Tibial nerve (tissue), 4 donors: ENCODE results near the gene SPG11. TPM values are rescaled to one million over a fixed set of nuclear protein-coding genes. Genes with fewer than 3 reads are reported as not detected.
"Not testable (repeated sequence)": the region's sequence is repeated elsewhere in the genome, so short reads cannot be mapped to it uniquely, and the experiment has no call there.

Source experiments
- DNase-seq, 2 donors: peaks; one replicate each; pipeline ENCODE4 v3.0.0-alpha.2; 2019; ENCODE audit warnings: low spot score in 2 of 2
- H3K27ac ChIP-seq, 4 donors: fragments of 200-600 bp; sonication (generic) in 3 of 4; one replicate each; pipeline ENCODE4 v1.5.1; 2017 to 2019; ENCODE audit warnings: mild to moderate bottlenecking in 1 of 4
- H3K27me3 ChIP-seq, 2 donors: fragments of 200-600 bp; sonication (generic) in 1 of 2; one replicate each; pipeline versions ENCODE4 v1.5.1 to v1.6.0; 2017 to 2019
- H3K36me3 ChIP-seq, 3 donors: fragments of 200-600 bp; sonication (generic); one replicate each; pipeline ENCODE4 v1.5.1; 2018 to 2019
- H3K4me1 ChIP-seq, 4 donors: fragments of 200-600 bp; sonication (generic) in 3 of 4; one replicate each; pipeline ENCODE4 v1.5.1; 2017 to 2019
- H3K4me3 ChIP-seq, 4 donors: fragments of 200-600 bp; sonication (generic) in 3 of 4; one replicate each; pipeline ENCODE4 v1.5.1; 2017 to 2019; ENCODE audit warnings: mild to moderate bottlenecking in 1 of 4, moderate library complexity in 1 of 4
- H3K9me3 ChIP-seq, 4 donors: fragments of 200-600 bp; sonication (generic) in 3 of 4; one replicate each; pipeline ENCODE4 v1.5.1; 2017 to 2019
- CTCF ChIP-seq, 5 experiments: fragments of 200-600 bp in 3 of 5; fragments of 450-650 bp in 2 of 5; sonication (generic) in 3 of 5; IDR thresholded peaks; one replicate each; pipeline ENCODE4 v1.5.1; 2016 to 2019; ENCODE audit warnings: antibody characterized with exemption in 5 of 5, mild to moderate bottlenecking in 3 of 5, moderate library complexity in 2 of 5
- EP300 ChIP-seq, 2 donors: sonication (generic); formaldehyde crosslinking; IDR thresholded peaks; one replicate each; pipeline ENCODE4 v1.6.1; 2017; ENCODE audit warnings: antibody characterized with exemption in 2 of 2, mild to moderate bottlenecking in 1 of 2
- POLR2A ChIP-seq, 2 donors: fragments of 450-650 bp; IDR thresholded peaks; one replicate each; pipeline ENCODE4 v1.6.1; 2017; ENCODE audit warnings: antibody characterized with exemption in 2 of 2, mild to moderate bottlenecking in 2 of 2, moderate library complexity in 2 of 2
- WGBS, 2 donors: methylation state at CpG; one replicate each; pipeline ENCODE4 v1.1.5; 2018; 5-methylcytosine and 5-hydroxymethylcytosine counted together
- total RNA-seq, 4 donors: library from RNA; depleted of rRNA; stranded (reverse); fragments of >200 nt; gene quantifications; one replicate each; pipeline ENCODE4 v1.1.0, GENCODE V29; 2016

SPG11 gene
- total RNA-seq, 4 donors from 2014 or later, result 65.5 to 157 (median 96.2) TPM

- Histone ChIP-seq H3K27ac (no peak overlapping the region), H3K4me1 (no peaks in the 10 kb centered on the region), H3K36me3 (no peaks in the 10 kb centered on the region), H3K9me3 (peaks cover 0 to 32% (median 0%) of the 10 kb centered on the region in 4 donors), H3K4me3 (no peak overlapping the region), H3K27me3 (no peaks in the 10 kb centered on the region)
- no peak for DNase-seq
- peak in 1 of 2 donors; percentile 14 for TF ChIP-seq EP300 (IDR thresholded peaks at IDR 0.05)
- TF ChIP-seq POLR2A (IDR thresholded peaks at IDR 0.05), result no peak
- 84 to 87% methylated on average over 2 of the region's 2 CpGs for WGBS, 2 donors
Measured at GRCh38 chr15:44698641-44699040, 35.2 kb upstream of the SPG11 start.

GRCh38 chr15:44697014-44697413 is 33.6 kb upstream of the SPG11 start:
- Histone ChIP-seq H3K9me3 (peaks cover 0 to 23% (median 0%) of the 10 kb centered on the region in 4 donors), H3K4me1 (no peaks in the 10 kb centered on the region), H3K36me3 (no peaks in the 10 kb centered on the region), H3K27ac (no peak overlapping the region), H3K4me3 (no peak overlapping the region), H3K27me3 (no peaks in the 10 kb centered on the region)
- DNase-seq, result no peak
- TF ChIP-seq CTCF (IDR thresholded peaks at IDR 0.05) (no peak), EP300 (IDR thresholded peaks at IDR 0.05) (no peak)

GRCh38 chr15:44695294-44695693 is 31.8 kb upstream of the SPG11 start:
- no peak for DNase-seq
- no peak overlapping the region for H3K4me3 ChIP-seq
- TF ChIP-seq POLR2A (IDR thresholded peaks at IDR 0.05), result no peak
- no peak for TF ChIP-seq CTCF (IDR thresholded peaks at IDR 0.05)
- no peak for TF ChIP-seq EP300 (IDR thresholded peaks at IDR 0.05)
- H3K4me1 ChIP-seq, result no peaks in the 10 kb centered on the region
- H3K9me3 ChIP-seq, result peaks cover 0 to 7% (median 0%) of the 10 kb centered on the region in 4 donors
- H3K27ac ChIP-seq, result no peak overlapping the region
- no peaks in the 10 kb centered on the region for H3K27me3 ChIP-seq
- no peaks in the 10 kb centered on the region for H3K36me3 ChIP-seq
- WGBS, 2 donors, result 57 to 58% methylated on average over 3 of the region's 3 CpGs

GRCh38 chr15:44694416-44694815 is 31.0 kb upstream of the SPG11 start:
- Histone ChIP-seq H3K27me3 (no peaks in the 10 kb centered on the region), H3K9me3 (peaks cover 0 to 4% (median 0%) of the 10 kb centered on the region in 4 donors), H3K4me1 (no peaks in the 10 kb centered on the region), H3K27ac (no peak overlapping the region), H3K4me3 (no peak overlapping the region), H3K36me3 (no peaks in the 10 kb centered on the region)
- WGBS, 2 donors, result 87 to 92% methylated on average over 4 of the region's 4 CpGs
- TF ChIP-seq CTCF (IDR thresholded peaks at IDR 0.05) (no peak), POLR2A (IDR thresholded peaks at IDR 0.05) (no peak), EP300 (IDR thresholded peaks at IDR 0.05) (no peak)
- DNase-seq, result no peak

GRCh38 chr15:44692659-44693058 is 29.2 kb upstream of the SPG11 start:
- no peak for DNase-seq
- H3K27me3 ChIP-seq, result no peaks in the 10 kb centered on the region
- WGBS, 2 donors, result 100% methylated on average over 1 of the region's 1 CpG
- no peak for TF ChIP-seq CTCF (IDR thresholded peaks at IDR 0.05)
- no peak for TF ChIP-seq POLR2A (IDR thresholded peaks at IDR 0.05)
- TF ChIP-seq EP300 (IDR thresholded peaks at IDR 0.05), result no peak
- peaks cover 0 to 5% (median 0%) of the 10 kb centered on the region in 4 donors for H3K9me3 ChIP-seq
- H3K36me3 ChIP-seq, result no peaks in the 10 kb centered on the region
- H3K27ac ChIP-seq, result no peak overlapping the region
- no peaks in the 10 kb centered on the region for H3K4me1 ChIP-seq
- H3K4me3 ChIP-seq, result no peak overlapping the region

GRCh38 chr15:44690245-44690644 is 26.8 kb upstream of the SPG11 start:
- 23 to 26% methylated on average over 1 of the region's 1 CpG for WGBS, 2 donors
- H3K4me1 ChIP-seq, H3K27me3 ChIP-seq, H3K36me3 ChIP-seq, H3K27ac ChIP-seq, H3K9me3 ChIP-seq, DNase-seq, H3K4me3 ChIP-seq: not testable (repeated sequence)

- not testable (repeated sequence) for H3K36me3 ChIP-seq, DNase-seq, H3K27ac ChIP-seq, H3K9me3 ChIP-seq, H3K4me1 ChIP-seq, H3K27me3 ChIP-seq, H3K4me3 ChIP-seq
- WGBS, 2 donors, result 79 to 92% methylated on average over 2 of the region's 2 CpGs
Measured at GRCh38 chr15:44689318-44689717, 25.9 kb upstream of the SPG11 start.

- DNase-seq, result peak in 1 of 2 donors; percentile 30
- peak overlapping the region in 1 of 4 donors; percentile 10 for H3K4me3 ChIP-seq
- peak overlapping the region in 1 of 4 donors; percentile 67 for H3K27ac ChIP-seq
Measured at GRCh38 chr15:44682809-44683682, 19.6 kb upstream of the SPG11 start.

More at GRCh38 chr15:44682809-44683682, 19.6 kb upstream of the SPG11 start:
- not testable (repeated sequence) for H3K9me3 ChIP-seq, H3K27me3 ChIP-seq, H3K36me3 ChIP-seq
- WGBS, 2 donors, result 33 to 44% methylated on average over 8 of the region's 8 CpGs
- peaks cover 0 to 19% (median 6%) of the 10 kb centered on the region in 4 donors for H3K4me1 ChIP-seq
